Stimulated activated CD8-positive, alpha-beta memory T cell treated with anti-CD3 and anti-CD28 coated beads, Interleukin-4, amount 100 ng/mL, for 1 hour (primary cell): ENCODE results near the gene CENPC.
"Not testable (repeated sequence)": the region's sequence is repeated elsewhere in the genome, so short reads cannot be mapped to it uniquely, and the experiment has no call there.

Source experiments
- DNase-seq, 2 donors: peaks; one replicate each; pipeline ENCODE4 v3.0.0-alpha.2; 2020; ENCODE audit warnings: low read depth in 2 of 2, low spot score in 1 of 2

CENPC gene

DNA sequence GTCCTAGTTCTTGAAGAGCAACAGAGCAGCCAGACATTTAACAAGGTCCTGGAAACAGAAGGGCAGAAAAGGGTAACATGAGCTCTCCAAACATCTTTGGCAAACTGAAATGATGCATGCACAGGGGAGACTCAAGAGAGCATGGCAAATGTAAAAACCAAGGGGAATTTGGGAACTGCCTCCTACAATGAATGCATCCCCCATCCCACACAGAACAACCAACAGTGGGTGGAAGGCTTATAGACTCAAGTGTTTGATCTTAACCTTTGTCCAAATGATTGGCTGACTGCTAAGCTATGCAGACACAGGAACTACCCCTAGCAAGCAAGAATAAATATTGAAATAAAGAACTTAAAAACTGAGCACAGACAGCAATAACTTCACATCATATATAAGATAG, 74.4 kb downstream of the CENPC start:
- DNase-seq = no peak

DNA sequence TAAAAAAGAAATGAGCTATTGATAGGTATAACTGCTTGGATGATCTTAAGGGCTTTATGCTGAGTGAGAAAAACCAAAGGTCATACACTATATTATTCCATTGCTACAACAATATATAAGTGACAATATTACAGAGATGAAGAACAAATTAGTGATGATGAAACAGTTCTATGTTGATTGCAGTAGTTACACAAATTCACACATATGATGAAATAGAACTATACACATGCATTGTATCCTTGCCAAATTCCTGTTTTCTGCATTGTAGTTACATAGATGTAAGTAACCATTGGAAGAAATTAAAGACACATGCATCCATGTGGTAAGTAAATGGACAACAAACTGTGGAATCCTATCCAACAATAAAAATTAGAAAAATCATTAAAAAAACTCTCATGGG, 76.5 kb downstream of the CENPC start:
- no peak for DNase-seq

DNA sequence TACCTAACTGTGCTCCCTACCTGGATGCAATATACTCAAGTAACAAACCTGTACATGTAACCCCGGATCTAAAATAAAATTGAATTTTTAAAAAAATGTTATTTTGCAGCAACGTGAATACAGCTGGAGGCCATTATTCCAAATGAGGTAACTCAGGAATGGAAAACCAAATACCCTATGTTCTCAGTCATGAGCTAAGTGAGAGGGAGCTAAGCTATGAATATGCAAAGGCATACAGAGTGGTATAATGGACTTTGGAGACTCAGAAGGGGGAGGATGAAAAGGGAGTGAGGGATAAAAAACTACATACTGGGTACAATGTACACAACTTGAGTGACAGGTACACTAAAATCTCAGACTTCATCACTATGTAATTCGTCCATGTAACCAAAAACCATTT, 78.6 kb downstream of the CENPC start:
- no peak for DNase-seq

DNA sequence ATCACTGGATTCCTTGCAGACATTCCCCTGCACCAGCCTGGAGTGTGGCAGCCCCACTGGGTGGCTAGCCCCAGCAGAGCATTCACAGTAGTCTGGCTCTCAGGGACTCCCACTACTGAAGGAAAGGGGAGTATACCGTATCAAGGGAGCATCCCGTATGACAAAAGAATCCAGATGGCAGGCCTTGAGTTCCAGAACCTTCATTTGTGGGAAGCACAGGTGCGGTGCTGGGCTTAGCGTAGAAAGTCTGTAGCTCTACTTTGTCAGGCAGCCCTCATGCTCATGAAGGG, 79.6 kb downstream of the CENPC start:
- no peak for DNase-seq

DNA sequence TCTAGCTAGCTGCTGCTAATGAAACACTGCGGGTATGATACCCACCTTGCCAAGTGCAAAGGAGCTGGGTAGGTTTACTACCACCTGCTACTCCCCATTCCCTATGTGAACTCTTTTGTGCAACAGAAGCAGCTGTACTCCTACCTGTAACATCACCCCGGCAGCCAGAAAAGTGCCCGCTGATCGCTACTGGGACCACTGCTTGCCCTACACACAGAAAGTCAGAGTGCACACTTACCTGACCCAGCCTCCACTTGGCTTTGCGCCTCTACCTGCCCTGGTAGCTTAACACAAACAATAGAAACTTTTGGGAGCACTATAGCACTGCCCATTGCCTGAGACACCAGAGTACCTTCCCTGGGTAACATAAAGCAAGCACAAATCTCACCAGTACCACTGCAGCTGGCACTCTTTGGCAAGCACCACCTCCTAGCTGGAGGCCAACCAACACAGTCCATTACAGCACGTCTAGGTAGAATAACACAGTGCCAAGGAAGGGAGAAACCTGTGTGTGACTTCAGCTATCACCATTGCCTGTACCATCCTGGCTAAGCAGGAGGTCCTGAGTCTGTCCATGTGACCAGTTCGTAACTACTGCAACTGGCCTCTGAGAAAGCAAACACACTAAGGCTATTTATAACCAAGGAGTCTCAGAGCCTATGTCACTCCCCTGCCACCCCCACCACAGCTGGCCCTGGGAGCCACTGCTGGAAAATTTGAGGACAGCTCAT, 80.1 kb downstream of the CENPC start:
- no peak for DNase-seq

DNA sequence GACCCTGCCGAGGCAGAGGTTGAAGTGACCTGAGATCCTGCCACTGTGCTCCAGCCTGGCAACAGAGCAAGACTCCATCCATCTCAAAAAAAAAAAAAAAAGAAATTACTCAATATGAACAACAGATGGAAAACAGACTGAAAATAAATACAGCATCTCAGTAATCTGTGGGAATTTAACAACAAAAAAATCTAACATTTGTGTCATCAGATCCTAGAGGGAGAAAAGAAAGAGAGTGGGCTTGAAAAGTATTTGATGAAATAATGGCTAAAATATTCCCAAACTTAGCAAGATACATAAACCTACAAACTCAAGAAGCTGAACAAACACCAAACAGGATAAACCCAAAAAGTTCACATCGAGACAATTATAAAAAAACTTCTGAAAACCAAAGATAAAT, 84.7 kb downstream of the CENPC start:
- DNase-seq = no peak

DNA sequence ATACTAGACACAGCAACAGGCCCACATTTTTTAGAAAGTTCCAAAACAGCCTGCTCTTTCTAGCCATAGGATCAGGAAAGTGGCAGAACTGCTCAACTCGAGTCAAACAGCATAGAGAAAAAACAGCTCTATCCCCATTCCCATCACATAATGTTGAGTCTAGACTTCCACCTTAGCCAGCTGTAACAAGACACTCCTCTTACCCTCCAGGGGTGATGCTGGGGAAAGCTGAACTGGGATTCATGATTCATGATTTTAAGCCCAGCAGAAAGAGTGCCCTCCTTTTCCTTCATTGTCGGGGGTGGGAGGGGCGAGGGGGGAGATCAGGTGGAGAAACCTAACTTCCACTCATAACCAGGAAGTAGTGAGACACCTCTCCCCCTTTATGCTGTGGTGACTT, 86.1 kb downstream of the CENPC start:
- no peak for DNase-seq

DNA sequence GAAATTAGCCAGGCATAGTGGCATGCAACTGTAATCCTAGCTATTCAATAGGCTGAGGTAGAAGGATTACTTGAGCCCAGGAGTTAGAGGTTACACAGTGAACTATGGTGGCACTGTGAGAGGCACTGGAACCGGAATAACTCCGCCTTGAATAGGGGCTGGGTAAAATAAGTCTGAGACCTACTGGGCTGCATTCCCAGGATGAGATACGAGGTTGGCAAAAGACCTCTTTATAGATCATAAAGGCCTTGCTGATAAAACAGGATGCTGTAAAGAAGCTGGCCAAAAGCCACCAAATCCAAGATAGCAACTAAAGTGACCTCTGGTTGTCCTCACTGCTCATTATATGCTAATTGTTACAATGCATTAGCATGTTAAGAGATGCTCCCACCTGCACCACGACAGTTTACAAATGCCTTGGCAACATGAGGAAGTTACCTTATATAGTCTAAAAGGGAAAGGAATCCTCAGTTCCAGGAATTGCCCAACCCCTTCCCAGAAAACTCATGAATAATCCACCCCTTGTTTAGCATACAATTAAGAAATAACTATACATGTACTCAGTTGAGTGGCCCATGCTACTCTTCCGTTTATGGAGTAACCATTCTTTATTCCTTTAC, 88.6 kb downstream of the CENPC start:
- DNase-seq = no peak

DNA sequence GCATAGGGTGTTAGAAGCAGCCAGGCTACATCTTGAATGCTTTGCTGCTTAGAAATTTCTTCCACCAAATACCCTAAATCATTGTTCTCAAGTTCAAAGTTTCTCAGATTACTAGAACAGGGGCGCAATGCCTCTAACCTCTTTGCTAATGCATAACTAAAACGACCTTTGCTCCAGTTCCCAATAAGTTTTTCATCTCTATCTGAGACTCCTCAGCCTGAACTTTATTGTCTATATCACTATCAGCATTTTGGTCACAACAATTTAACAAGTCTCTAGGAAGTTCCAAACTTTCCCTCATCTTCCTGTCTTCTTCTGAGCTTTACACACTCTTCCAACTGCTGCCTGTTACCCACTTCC, 92.5 kb downstream of the CENPC start:
- not testable (repeated sequence) for DNase-seq

DNA sequence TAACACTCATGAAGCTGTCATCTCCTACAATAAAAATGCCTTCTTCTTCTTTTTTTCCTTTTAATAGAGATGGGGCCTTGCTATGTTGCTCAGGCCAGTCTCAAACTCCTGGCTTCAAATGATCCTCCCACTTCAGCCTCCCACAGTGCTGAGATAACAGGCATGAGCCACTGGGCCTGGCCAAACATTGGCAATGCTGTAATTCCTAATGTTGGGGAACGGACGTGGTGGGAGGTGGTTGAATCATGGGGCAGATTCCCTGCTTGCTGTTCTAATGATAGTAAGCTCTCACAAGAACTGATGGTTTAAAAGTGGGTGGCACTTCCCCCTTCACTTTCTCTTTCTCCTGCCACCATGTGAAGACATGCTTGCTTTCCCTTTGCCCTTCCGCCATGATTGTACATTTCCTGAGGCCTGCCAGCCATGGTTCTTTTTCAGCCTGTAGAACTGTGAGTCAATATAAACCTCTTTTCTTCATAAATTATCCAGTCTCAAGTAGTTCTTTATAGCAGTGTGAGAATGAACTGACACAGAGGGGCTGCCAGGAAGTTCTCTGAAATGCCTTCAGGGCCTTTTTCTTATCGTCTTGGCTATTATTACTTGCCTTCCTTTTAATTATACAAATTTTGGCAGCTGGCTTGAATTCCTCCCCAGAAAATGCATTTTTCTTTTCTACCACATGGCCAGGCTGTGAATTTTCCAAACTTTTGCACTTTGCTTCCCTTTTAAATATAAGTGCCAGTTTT, 93.0 kb downstream of the CENPC start:
- no peak for DNase-seq

DNA sequence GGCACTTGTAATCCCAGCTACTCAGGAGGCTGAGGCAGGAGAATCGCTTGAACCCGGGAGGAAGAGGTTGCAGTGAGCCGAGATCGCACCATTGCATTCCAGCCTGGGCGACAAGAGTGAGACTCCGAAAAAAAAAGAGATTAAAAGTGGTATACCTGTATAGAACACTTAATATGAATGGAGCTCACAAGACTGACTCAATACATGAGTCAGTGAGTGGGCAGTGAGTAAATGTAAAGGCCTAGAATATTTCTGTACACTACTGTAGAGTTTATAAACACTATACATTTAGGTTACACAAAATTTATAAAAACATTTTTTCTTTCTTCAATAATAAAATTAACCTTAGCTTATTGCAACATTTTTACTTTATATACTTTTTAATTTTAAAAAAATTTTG, 93.8 kb downstream of the CENPC start:
- no peak for DNase-seq

DNA sequence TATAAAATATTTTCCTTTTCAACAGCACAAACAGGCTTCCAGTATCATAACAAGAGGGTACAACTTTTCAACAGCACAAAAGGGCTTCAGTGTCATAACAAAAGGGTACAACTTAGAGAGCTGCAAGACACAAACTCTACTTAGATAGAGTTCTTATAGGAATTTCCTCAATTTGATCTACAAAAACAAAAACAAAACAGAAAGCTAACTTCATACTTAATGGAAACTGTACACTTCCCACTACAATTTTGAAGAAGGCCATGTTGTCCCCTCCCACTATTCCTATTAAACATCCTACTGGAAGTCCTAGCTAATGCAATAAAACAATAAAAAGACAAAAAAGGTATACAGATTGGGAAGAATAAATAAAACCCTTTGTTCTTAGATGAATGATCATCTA, 96.7 kb downstream of the CENPC start:
- no peak for DNase-seq

DNA sequence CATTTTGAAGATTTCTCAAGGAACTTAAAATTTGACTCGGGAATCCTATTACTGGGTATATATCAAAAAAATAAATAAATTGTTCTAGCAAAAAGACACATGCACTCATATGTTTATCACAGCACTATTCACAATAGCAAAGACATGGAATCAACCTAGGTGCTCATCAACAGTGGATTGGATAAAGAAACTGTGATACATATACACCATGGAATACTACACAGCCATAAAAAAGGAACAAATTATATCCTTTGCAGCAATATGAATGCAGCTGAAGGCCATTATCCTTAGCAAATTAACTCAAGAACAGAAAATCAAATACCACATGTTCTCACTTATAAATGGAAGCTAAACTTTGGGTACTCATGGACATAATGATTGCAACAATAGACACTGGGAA, 97.4 kb downstream of the CENPC start:
- DNase-seq = no peak

DNA sequence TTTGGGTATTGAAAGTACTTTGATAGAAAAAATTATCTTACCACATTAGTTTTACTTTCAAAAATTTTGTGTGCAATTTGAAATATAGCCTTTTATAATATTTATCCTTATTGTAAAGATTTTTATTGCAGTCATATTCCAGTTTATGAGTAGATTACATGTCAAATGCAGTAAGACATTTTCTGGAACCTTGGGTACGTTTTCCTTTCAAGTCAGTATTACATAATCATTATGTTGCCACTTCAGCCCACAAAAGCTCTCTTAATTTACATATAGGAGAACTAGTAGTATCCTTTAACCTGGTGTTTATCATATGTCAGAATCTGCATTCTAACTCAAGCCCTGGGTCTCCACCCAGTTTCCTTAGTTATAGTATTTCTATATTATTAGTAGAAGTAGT, 98.5 kb downstream of the CENPC start:
- DNase-seq = no peak

DNA sequence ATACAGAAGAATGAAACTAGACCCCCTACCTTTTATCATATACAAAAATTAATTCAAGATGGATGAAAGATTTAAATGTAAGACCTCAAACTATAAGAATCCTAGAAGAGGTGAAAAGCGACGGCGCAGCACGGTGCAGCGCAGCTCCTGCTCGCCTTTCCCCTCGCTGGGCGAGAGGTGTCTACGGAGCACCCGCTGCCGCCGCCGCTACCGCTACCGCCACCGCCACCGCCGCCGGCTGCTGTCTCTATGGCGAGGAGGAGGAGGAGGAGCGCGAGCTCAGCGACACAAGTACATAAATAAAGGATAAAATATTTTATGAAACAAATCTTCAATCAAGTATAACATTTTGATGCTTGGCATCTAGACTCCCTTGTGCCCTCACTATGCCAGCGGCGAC, 99.4 kb downstream of the CENPC start:
- not testable (repeated sequence) for DNase-seq

DNA sequence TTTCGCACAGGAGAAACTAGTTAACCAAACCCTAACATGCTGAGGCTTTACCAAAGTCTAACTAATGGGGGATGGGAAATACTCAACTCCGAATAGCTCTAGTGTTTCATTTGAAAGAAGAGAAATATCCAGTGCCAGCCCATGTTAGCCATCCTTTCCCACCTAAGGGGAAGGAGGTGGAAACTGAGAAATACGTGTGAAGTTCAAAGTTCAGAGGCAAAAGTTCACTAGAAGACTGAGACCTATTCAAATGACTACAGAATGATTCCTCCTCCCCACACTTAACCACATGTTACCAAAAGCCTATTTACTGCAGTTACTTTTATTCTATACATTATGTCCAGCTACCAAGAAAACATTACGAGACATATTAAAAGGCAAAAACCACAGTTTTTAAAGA, 106.3 kb downstream of the CENPC start:
- no peak for DNase-seq

DNA sequence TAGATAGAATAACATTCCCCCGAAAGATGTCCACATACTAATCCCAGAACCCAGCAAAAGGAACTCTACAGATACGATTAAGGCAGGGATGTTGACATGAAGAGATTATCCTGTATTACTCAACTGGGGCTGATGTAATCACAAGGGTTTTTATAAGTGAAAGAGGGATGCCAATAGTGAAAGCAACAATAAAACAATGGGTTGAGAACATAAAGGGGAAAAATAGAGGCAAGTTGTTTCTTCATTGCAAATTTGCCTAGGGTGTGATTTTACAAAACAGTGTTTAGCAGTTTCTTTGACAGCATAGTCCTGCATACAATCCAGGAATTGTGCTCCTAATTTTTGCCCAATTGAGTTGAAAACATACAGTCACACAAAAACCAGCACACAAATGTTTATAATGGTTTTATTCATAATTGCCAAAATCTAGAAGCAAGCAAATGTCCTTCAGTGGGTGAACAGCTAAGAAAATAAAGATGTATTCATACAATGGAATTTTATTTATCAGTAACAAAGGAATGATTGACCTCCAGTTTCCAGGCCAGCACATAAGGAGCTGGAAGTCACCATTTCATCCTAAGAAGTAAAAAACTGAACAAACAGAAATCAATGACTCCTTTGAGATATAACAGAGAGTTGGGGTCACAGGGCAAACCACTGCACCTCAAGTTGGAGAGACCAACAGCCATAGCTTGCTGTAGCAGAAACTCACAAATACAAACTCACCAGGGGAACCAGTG, 107.2 kb downstream of the CENPC start:
- no peak for DNase-seq

DNA sequence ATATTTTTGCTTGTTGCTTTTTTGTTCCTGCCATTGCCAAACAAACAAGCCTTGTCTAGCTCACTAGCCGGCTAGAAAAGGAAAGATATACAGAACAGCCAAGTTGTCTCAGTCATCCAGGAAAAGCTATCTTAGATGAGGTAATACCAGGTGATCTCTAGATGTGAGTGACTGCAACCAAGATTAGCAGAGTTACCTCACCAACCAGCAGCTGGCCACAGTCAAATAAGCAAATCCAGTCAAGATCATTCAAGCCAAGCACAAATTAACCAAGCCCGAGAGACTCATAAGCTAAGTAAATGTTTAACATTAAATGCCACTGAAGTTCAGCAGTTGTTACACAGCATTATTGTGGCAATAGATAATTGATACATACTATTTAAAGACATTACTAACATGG, 108.6 kb downstream of the CENPC start:
- no peak for DNase-seq

DNA sequence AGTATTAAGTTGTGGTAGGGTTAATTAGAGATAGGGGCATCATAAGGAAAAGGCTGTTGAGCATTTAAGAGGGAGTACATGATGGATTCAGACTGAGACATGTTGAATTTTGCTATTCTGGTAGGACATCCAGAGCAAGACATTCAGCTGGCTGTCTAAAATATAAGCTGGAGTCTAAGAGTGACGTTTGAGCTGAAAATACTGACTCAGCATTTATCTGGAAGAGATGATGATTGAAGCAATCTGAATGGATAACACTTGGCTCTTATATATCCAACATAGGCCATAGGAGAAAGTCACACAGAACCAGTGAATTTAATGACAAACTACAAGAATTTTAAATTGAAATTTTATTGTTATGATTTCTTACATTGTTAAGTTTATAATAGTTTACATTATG, 114.3 kb downstream of the CENPC start:
- DNase-seq = no peak

DNA sequence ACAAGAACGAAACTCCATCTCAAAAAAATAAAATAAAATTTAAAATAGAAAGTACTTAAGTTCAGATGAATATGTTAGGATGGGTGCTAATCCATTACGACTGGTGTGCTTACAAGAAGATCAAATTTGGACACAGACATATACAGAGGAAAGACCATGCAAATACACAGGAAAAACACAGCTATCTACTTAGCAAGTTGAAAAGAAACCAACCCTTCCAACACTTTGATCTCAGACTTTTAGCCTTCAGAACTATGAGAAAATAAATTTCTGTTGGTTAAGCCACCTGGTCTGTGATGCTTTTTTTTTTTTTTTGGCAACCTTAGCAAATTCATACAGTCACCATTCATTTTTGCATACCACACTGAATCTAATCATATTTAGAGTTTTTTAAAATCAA, 116.5 kb downstream of the CENPC start:
- no peak for DNase-seq
